Liver (tissue), 9 donors: Measurements from ENCODE around the gene FAM13A. TPM values are rescaled to one million over a fixed set of nuclear protein-coding genes. Genes with fewer than 3 reads are reported as not detected.

Experiments
- DNase-seq: peaks from one replicate; pipeline ENCODE4 v3.0.0-alpha.2; 2017; ENCODE audit warnings: low spot score
- H3K27ac ChIP-seq, 2 donors: one replicate each; pipeline ENCODE4 v1.7.0; 2013; ENCODE audit warnings: inconsistent platforms in 2 of 2, low read length in 2 of 2, control low read depth in 1 of 2, low read depth in 1 of 2, mild to moderate bottlenecking in 1 of 2
- H3K27me3 ChIP-seq, 4 donors: one replicate each; pipeline versions ENCODE4 v1.6.1 to v1.7.0; 2013; ENCODE audit warnings: low read length in 3 of 4, inconsistent platforms in 1 of 4, mild to moderate bottlenecking in 1 of 4, moderate library complexity in 1 of 4; ENCODE audit not compliant: control insufficient read depth in 4 of 4, insufficient read depth in 4 of 4
- H3K36me3 ChIP-seq, 4 donors: one replicate each; pipeline versions ENCODE4 v1.6.1 to v1.7.0; 2013; ENCODE audit warnings: low read length in 3 of 4, mild to moderate bottlenecking in 3 of 4, low read depth in 1 of 4, moderate library complexity in 1 of 4; ENCODE audit not compliant: control insufficient read depth in 4 of 4, insufficient read depth in 3 of 4
- H3K4me1 ChIP-seq, 4 donors: one replicate each; pipeline versions ENCODE4 v1.6.1 to v1.7.0; 2013; ENCODE audit warnings: low read length in 3 of 4, mild to moderate bottlenecking in 3 of 4, moderate library complexity in 1 of 4; ENCODE audit not compliant: control insufficient read depth in 4 of 4, insufficient read depth in 4 of 4
- H3K4me3 ChIP-seq, 3 donors: one replicate each; pipeline versions ENCODE4 v1.6.1 to v1.7.0; 2013; ENCODE audit warnings: low read length in 3 of 3, control low read depth in 1 of 3, low read depth in 1 of 3, mild to moderate bottlenecking in 1 of 3
- H3K9ac ChIP-seq, 2 donors: one replicate each; pipeline ENCODE4 v1.7.0; 2013; ENCODE audit warnings: low read length in 2 of 2, mild to moderate bottlenecking in 2 of 2, moderate library complexity in 2 of 2, control low read depth in 1 of 2, low read depth in 1 of 2
- H3K9me3 ChIP-seq, 4 donors: one replicate each; pipeline versions ENCODE4 v1.6.1 to v1.7.0; 2013; ENCODE audit warnings: low read length in 3 of 4; ENCODE audit not compliant: control insufficient read depth in 4 of 4
- EGR1 ChIP-seq, 2 donors: IDR thresholded peaks; 2 replicates each; pipeline ENCODE4 v1.6.1; 2016 to 2018; ENCODE audit warnings: antibody characterized with exemption in 2 of 2, low read depth in 2 of 2
- FOXA1 ChIP-seq: IDR thresholded peaks from 2 replicates; pipeline ENCODE4 v1.6.1; 2016; ENCODE audit warnings: antibody characterized with exemption
- FOXA2 ChIP-seq: IDR thresholded peaks from 2 replicates; pipeline ENCODE4 v1.6.1; 2016; ENCODE audit warnings: antibody characterized with exemption
- GABPA ChIP-seq, 2 donors: IDR thresholded peaks in 1 of 2; conservative IDR thresholded peaks in 1 of 2; 2 replicates each; pipeline ENCODE4 v1.6.1; 2016; ENCODE audit warnings: antibody characterized with exemption in 2 of 2, mild to moderate bottlenecking in 1 of 2, moderate library complexity in 1 of 2
- JUND ChIP-seq, 2 donors: IDR thresholded peaks; 2 replicates each; pipeline ENCODE4 v1.6.1; 2016; ENCODE audit warnings: antibody characterized with exemption in 2 of 2
- RAD21 ChIP-seq, 2 donors: IDR thresholded peaks; 2 replicates each; pipeline ENCODE4 v1.6.1; 2016; ENCODE audit warnings: antibody characterized with exemption in 2 of 2, mild to moderate bottlenecking in 2 of 2
- RXRA ChIP-seq, 2 donors: IDR thresholded peaks; 2 replicates each; pipeline ENCODE4 v1.6.1; 2017 to 2018; ENCODE audit warnings: antibody characterized with exemption in 2 of 2, mild to moderate bottlenecking in 1 of 2
- SP1 ChIP-seq: IDR thresholded peaks from 2 replicates; pipeline ENCODE4 v1.6.1; 2018; ENCODE audit warnings: antibody characterized with exemption, mild to moderate bottlenecking
- TAF1 ChIP-seq: conservative IDR thresholded peaks from 2 replicates; pipeline ENCODE4 v1.6.1; 2016; ENCODE audit warnings: antibody characterized with exemption, mild to moderate bottlenecking
- YY1 ChIP-seq: IDR thresholded peaks from 2 replicates; pipeline ENCODE4 v1.6.1; 2016; ENCODE audit warnings: antibody characterized with exemption, mild to moderate bottlenecking
- WGBS: extraction: QIAGEN DNeasy Blood & Tissue Kit; methylation state at CpG from one replicate; pipeline ENCODE4 v1.1.7; 2013; 5-methylcytosine and 5-hydroxymethylcytosine counted together
- polyA plus RNA-seq, 2 donors: library from polyadenylated mRNA; stranded (reverse) in 1 of 2; unstranded in 1 of 2; fragments of 200-250 nt in 1 of 2; fragments of >200 nt in 1 of 2; fragmentation: Nextera tagmentation in 1 of 2; extraction: Ambion mirVana in 1 of 2; gene quantifications; one replicate each; pipeline versions ENCODE4 v1.2.1 to v1.2.3, GENCODE V29; 2013 to 2015
- total RNA-seq, 2 donors: library from RNA; depleted of rRNA; stranded (reverse); fragments of >200 nt; gene quantifications; one replicate each; pipeline ENCODE4 v1.2.3, GENCODE V29; 2014
- TF ChIP-seq, protein P1 (sequence below): IDR thresholded peaks from 2 replicates; pipeline ENCODE4 v1.6.1; 2016; ENCODE audit warnings: antibody characterized with exemption
- TF ChIP-seq, protein P2 (sequence below): IDR thresholded peaks from 2 replicates; pipeline ENCODE4 v1.6.1; 2016; ENCODE audit warnings: antibody characterized with exemption, mild to moderate bottlenecking
- TF ChIP-seq, protein P3 (sequence below): IDR thresholded peaks from 2 replicates; pipeline ENCODE4 v1.6.1; 2016; ENCODE audit warnings: antibody characterized with exemption
- donor health status: healthy.
- donor health status: healthy.
- donor health status: healthy.
- donor health status: healthy.
- donor health status: healthy.

Gene FAM13A
- total and polyA plus RNA-seq, 4 donors: 14.9 to 52.9 (median 27.6) TPM

DNA sequence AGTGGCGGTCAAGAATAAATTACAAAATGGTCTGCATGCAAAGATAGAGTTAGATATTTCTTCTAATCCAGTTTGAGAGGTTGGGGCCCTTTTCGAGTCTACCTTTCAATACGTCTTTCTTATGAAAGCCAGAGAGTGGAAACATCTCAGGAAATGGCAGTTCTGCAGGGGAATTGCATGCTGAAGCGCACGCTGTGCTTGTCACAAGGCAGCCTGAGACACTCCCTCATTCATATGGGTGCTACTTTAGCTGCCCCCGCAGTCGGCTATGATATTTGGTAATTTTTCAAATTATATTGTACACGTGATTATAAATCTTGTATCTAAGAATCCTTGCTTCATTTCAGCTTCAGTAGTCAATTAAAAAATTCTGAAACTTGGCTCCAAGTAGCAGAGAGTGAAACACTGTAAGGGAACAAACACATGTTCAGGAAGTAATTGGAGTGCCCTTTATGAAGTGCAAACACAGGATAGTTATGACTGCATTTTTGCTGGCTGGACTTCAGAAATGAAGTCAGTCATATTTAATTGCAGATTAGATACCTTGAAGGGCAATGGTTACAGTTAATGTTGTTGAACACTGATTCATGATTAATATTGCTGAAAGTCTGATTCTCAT, 213.8 kb downstream of the FAM13A start:
- H3K9ac ChIP-seq: no peak overlapping the region
- 80% methylated on average over 8 of the region's 8 CpGs for WGBS

DNA sequence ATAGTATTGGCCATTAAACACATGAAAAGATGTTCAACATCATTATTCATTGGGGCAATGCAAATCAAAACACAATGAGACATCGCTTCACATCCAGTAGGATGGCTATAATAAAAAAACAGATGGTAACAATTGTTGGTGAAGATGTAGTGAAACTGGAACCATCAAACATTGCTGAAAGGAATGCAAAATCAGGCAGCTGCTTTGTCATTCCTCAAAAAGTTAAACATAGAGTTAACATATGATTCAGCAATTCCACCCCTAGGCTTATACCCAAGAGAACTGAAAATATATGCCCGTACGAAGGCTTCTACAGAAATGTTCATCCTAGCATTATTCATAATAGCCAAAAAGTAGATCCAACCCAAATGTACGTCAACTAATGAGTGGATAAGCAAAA, 215.3 kb downstream of the FAM13A start:
- TF ChIP-seq FOXA1: no peak
- no peak for DNase-seq
- WGBS: 95% methylated on average over 4 of the region's 4 CpGs
- Histone ChIP-seq H3K27ac (no peak overlapping the region), H3K9ac (no peak overlapping the region), H3K4me1 (no peaks in the 10 kb centered on the region), H3K4me3 (no peak overlapping the region), H3K36me3 (no peaks in the 10 kb centered on the region), H3K27me3 (no peaks in the 10 kb centered on the region), H3K9me3 (no peaks in the 10 kb centered on the region)

More for the DNA sequence above, 213.8 kb downstream of the FAM13A start:
- DNase-seq: no peak
- no peaks in the 10 kb centered on the region for H3K4me1 ChIP-seq
- TF ChIP-seq JUND (IDR thresholded peaks at IDR 0.05) (no peak), GABPA (IDR thresholded peaks at IDR 0.05 in 1 of 2, conservative IDR thresholded peaks at IDR 0.05 in 1 of 2) (no peak), EGR1 (IDR thresholded peaks at IDR 0.05; ENCODE audit: low read depth in 2 of 2) (no peak), RAD21 (IDR thresholded peaks at IDR 0.05) (no peak), FOXA2 (no peak), RXRA (IDR thresholded peaks at IDR 0.05) (no peak), YY1 (no peak), SP1 (no peak), TAF1 (no peak)
- TF ChIP-seq, protein P1, sequence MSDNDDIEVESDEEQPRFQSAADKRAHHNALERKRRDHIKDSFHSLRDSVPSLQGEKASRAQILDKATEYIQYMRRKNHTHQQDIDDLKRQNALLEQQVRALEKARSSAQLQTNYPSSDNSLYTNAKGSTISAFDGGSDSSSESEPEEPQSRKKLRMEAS: no peak
- no peaks in the 10 kb centered on the region for H3K27me3 ChIP-seq
- no peaks in the 10 kb centered on the region for H3K9me3 ChIP-seq
- H3K27ac ChIP-seq: no peak overlapping the region
- no peaks in the 10 kb centered on the region for H3K36me3 ChIP-seq
- H3K4me3 ChIP-seq: no peak overlapping the region

DNA sequence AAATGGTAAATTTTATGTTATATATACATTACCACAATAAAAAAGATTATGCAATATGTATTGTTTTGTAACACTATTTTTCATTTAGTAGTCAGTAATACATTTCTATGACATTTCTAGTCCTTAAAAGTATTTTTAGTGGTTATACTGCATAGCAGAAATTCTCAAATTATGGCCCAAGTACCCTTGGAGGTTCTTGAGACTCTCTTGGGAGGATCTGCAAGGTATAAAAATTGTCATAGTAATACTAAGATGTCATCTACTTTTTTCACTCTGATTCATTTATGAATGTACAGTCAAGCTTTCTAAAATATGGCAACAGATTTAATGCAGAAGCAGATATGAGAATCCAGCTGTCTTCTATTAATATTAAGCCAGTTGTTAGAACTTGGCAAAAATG, 220.8 kb downstream of the FAM13A start:
- DNase-seq: no peak
- H3K27me3 ChIP-seq: no peaks in the 10 kb centered on the region
- H3K27ac ChIP-seq: no peak overlapping the region
- no peak for TF ChIP-seq GABPA (IDR thresholded peaks at IDR 0.05 in 1 of 2, conservative IDR thresholded peaks at IDR 0.05 in 1 of 2)
- TF ChIP-seq EGR1 (IDR thresholded peaks at IDR 0.05; ENCODE audit: low read depth in 2 of 2): no peak
- TF ChIP-seq, protein P2, sequence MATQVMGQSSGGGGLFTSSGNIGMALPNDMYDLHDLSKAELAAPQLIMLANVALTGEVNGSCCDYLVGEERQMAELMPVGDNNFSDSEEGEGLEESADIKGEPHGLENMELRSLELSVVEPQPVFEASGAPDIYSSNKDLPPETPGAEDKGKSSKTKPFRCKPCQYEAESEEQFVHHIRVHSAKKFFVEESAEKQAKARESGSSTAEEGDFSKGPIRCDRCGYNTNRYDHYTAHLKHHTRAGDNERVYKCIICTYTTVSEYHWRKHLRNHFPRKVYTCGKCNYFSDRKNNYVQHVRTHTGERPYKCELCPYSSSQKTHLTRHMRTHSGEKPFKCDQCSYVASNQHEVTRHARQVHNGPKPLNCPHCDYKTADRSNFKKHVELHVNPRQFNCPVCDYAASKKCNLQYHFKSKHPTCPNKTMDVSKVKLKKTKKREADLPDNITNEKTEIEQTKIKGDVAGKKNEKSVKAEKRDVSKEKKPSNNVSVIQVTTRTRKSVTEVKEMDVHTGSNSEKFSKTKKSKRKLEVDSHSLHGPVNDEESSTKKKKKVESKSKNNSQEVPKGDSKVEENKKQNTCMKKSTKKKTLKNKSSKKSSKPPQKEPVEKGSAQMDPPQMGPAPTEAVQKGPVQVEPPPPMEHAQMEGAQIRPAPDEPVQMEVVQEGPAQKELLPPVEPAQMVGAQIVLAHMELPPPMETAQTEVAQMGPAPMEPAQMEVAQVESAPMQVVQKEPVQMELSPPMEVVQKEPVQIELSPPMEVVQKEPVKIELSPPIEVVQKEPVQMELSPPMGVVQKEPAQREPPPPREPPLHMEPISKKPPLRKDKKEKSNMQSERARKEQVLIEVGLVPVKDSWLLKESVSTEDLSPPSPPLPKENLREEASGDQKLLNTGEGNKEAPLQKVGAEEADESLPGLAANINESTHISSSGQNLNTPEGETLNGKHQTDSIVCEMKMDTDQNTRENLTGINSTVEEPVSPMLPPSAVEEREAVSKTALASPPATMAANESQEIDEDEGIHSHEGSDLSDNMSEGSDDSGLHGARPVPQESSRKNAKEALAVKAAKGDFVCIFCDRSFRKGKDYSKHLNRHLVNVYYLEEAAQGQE: no peak
- no peak for TF ChIP-seq YY1
- no peak for TF ChIP-seq FOXA2
- TF ChIP-seq, protein P3, sequence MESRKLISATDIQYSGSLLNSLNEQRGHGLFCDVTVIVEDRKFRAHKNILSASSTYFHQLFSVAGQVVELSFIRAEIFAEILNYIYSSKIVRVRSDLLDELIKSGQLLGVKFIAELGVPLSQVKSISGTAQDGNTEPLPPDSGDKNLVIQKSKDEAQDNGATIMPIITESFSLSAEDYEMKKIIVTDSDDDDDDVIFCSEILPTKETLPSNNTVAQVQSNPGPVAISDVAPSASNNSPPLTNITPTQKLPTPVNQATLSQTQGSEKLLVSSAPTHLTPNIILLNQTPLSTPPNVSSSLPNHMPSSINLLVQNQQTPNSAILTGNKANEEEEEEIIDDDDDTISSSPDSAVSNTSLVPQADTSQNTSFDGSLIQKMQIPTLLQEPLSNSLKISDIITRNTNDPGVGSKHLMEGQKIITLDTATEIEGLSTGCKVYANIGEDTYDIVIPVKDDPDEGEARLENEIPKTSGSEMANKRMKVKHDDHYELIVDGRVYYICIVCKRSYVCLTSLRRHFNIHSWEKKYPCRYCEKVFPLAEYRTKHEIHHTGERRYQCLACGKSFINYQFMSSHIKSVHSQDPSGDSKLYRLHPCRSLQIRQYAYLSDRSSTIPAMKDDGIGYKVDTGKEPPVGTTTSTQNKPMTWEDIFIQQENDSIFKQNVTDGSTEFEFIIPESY: no peak
- TF ChIP-seq TAF1: no peak
- no peaks in the 10 kb centered on the region for H3K36me3 ChIP-seq
- H3K4me3 ChIP-seq: no peak overlapping the region
- H3K4me1 ChIP-seq: no peaks in the 10 kb centered on the region
- H3K9me3 ChIP-seq: no peaks in the 10 kb centered on the region
- no peak overlapping the region for H3K9ac ChIP-seq
